B cell (primary cell): ENCODE data around the gene XRCC6.

Source experiments
- CTCF ChIP-seq: fragments of 200-600 bp; IDR thresholded peaks from one replicate; pipeline ENCODE4 v1.8.0; 2022; ENCODE audit warnings: antibody characterized with exemption, mild to moderate bottlenecking
- EZH2 ChIP-seq: IDR thresholded peaks from 2 replicates; pipeline ENCODE4 v1.6.1; 2012; ENCODE audit warnings: borderline replicate concordance, low read depth, mild to moderate bottlenecking, moderate library complexity, low read length; ENCODE audit not compliant: insufficient read depth, poor library complexity, severe bottlenecking

GRCh38 chr22:41579997-41580355 lies 41.1 kb upstream of the XRCC6 start:
- TF ChIP-seq CTCF (no peak), EZH2 (no peak)
